HEK293 (cell line): ENCODE measurements around the gene FLVCR1.

Experiments
- CTCF ChIA-PET: fragments of 350-600 bp; formaldehyde crosslinking; extraction: SDS; loops from one replicate; lab custom pipeline; 2021; ENCODE audit warnings: antibody characterized with exemption; lab: Yijun Ruan, JAX
- POLR2A ChIA-PET: fragments of 300-600 bp; formaldehyde crosslinking; extraction: SDS; loops from one replicate; lab custom pipeline; 2020; ENCODE audit warnings: antibody characterized with exemption, inconsistent platforms; lab: Yijun Ruan, JAX
- H3K27ac ChIP-seq: fragments of 200-500 bp; sonication (Bioruptor generic); 2 replicates; pipeline ENCODE4 v1.5.1; 2014; ENCODE audit warnings: low read depth, low read length, control low read depth, inconsistent platforms; ENCODE audit errors: extremely low read depth
- H3K36me3 ChIP-seq, 2 experiments: fragments of 200-500 bp in 1 of 2; sonication (Bioruptor generic) in 1 of 2; 1 replicate in 1 of 2; 2 replicates in 1 of 2; pipeline ENCODE4 v1.5.1; 2014 to 2017; ENCODE audit warnings: inconsistent platforms in 2 of 2, low read length in 2 of 2; ENCODE audit not compliant: control insufficient read depth in 2 of 2, insufficient read depth in 1 of 2
- H3K4me1 ChIP-seq: fragments of 200-500 bp; sonication (Bioruptor generic); 2 replicates; pipeline ENCODE4 v1.5.1; 2014; ENCODE audit warnings: mild to moderate bottlenecking, low read length, inconsistent platforms; ENCODE audit not compliant: control insufficient read depth, insufficient read depth
- H3K4me3 ChIP-seq: 2 replicates; pipeline ENCODE4 v1.5.1; 2011; ENCODE audit warnings: low read depth, mild to moderate bottlenecking, control low read depth, low read length, moderate library complexity
- H3K9me3 ChIP-seq: fragments of 200-500 bp; sonication (Bioruptor generic); 2 replicates; pipeline ENCODE4 v1.5.1; 2014; ENCODE audit warnings: low read depth, low read length, inconsistent platforms; ENCODE audit not compliant: control insufficient read depth, insufficient read depth
- ATF2 ChIP-seq: fragments of 450-650 bp; formaldehyde crosslinking; IDR thresholded peaks from 2 replicates; pipeline ENCODE4 v1.5.1; 2016; ENCODE audit warnings: missing biosample characterization, missing genetic modification characterization, low read depth
- HOXC10 ChIP-seq: sonication (generic); formaldehyde crosslinking; IDR thresholded peaks from 2 replicates; pipeline ENCODE4 v1.8.1; 2023; ENCODE audit warnings: mild to moderate bottlenecking, missing genetic modification reagents
- INSM2 ChIP-seq: fragments of 450-650 bp; formaldehyde crosslinking; IDR thresholded peaks from 2 replicates; pipeline ENCODE4 v1.5.1; 2016; ENCODE audit warnings: missing biosample characterization, missing genetic modification characterization
- SALL2 ChIP-seq: fragments of 450-650 bp; formaldehyde crosslinking; IDR thresholded peaks from 2 replicates; pipeline ENCODE4 v1.5.0; 2017; ENCODE audit warnings: missing biosample characterization, mild to moderate bottlenecking, missing genetic modification characterization, borderline replicate concordance
- TRIM28 ChIP-seq: IDR thresholded peaks from 2 replicates; pipeline ENCODE4 v1.6.1; 2011; ENCODE audit warnings: low read length, control low read depth, borderline replicate concordance
- YY2 ChIP-seq: fragments of 450-650 bp; formaldehyde crosslinking; IDR thresholded peaks from 2 replicates; pipeline ENCODE4 v1.5.1; 2016; ENCODE audit warnings: missing biosample characterization, missing genetic modification characterization
- ZBTB1 ChIP-seq: fragments of 450-650 bp; formaldehyde crosslinking; IDR thresholded peaks from 2 replicates; pipeline ENCODE4 v1.5.1; 2016; ENCODE audit warnings: missing biosample characterization, missing genetic modification characterization
- ZFHX2 ChIP-seq: fragments of 450-650 bp; formaldehyde crosslinking; conservative IDR thresholded peaks from 2 replicates; pipeline ENCODE4 v1.5.1; 2016; ENCODE audit warnings: missing biosample characterization, missing genetic modification characterization
- ZNF214 ChIP-seq: fragments of 450-650 bp; formaldehyde crosslinking; IDR thresholded peaks from 2 replicates; pipeline ENCODE4 v1.5.1; 2017; ENCODE audit warnings: missing biosample characterization, mild to moderate bottlenecking, missing genetic modification characterization, borderline replicate concordance
- ZNF292 ChIP-seq: fragments of 450-650 bp; formaldehyde crosslinking; IDR thresholded peaks from 2 replicates; pipeline ENCODE4 v1.5.1; 2016; ENCODE audit warnings: low read depth, missing biosample characterization, missing genetic modification characterization, borderline replicate concordance
- ZNF416 ChIP-seq: fragments of 450-650 bp; formaldehyde crosslinking; IDR thresholded peaks from 2 replicates; pipeline ENCODE4 v1.5.1; 2016; ENCODE audit warnings: missing biosample characterization, missing genetic modification characterization
- ZNF48 ChIP-seq: fragments of 450-650 bp; formaldehyde crosslinking; IDR thresholded peaks from 2 replicates; pipeline ENCODE4 v1.5.1; 2016; ENCODE audit warnings: missing biosample characterization, missing genetic modification characterization
- ZNF530 ChIP-seq: fragments of 450-650 bp; formaldehyde crosslinking; IDR thresholded peaks from 2 replicates; pipeline ENCODE4 v1.5.1; 2016; ENCODE audit warnings: low read depth, missing biosample characterization, missing genetic modification characterization
- ZNF585B ChIP-seq: fragments of 450-650 bp; formaldehyde crosslinking; IDR thresholded peaks from 2 replicates; pipeline ENCODE4 v1.5.1; 2016; ENCODE audit warnings: missing biosample characterization, missing genetic modification characterization
- ZNF623 ChIP-seq: fragments of 450-650 bp; formaldehyde crosslinking; IDR thresholded peaks from 2 replicates; pipeline ENCODE4 v1.5.1; 2016; ENCODE audit warnings: missing biosample characterization, missing genetic modification characterization
- ZNF626 ChIP-seq: fragments of 450-650 bp; sonication (Bioruptor Pico); formaldehyde crosslinking; IDR thresholded peaks from 2 replicates; pipeline ENCODE4 v1.5.1; 2018; ENCODE audit warnings: missing biosample characterization, missing genetic modification characterization, inconsistent platforms
- ZNF664 ChIP-seq: fragments of 450-650 bp; formaldehyde crosslinking; IDR thresholded peaks from 2 replicates; pipeline ENCODE4 v1.5.1; 2016; ENCODE audit warnings: missing biosample characterization, missing genetic modification characterization
- ZNF677 ChIP-seq: fragments of 450-650 bp; IDR thresholded peaks from 2 replicates; pipeline ENCODE4 v1.5.0; 2018; ENCODE audit warnings: missing biosample characterization, mild to moderate bottlenecking, missing genetic modification characterization, moderate library complexity
- ZNF785 ChIP-seq: fragments of 450-650 bp; formaldehyde crosslinking; IDR thresholded peaks from 2 replicates; pipeline ENCODE4 v1.5.1; 2016; ENCODE audit warnings: missing biosample characterization, missing genetic modification characterization
- ZSCAN5A ChIP-seq: fragments of 450-650 bp; formaldehyde crosslinking; IDR thresholded peaks from 2 replicates; pipeline ENCODE4 v1.5.1; 2016; ENCODE audit warnings: missing biosample characterization, missing genetic modification characterization
- TF ChIP-seq, protein P1 (sequence below): fragments of 450-650 bp; formaldehyde crosslinking; IDR thresholded peaks from 2 replicates; pipeline ENCODE4 v1.5.1; 2016; ENCODE audit warnings: missing biosample characterization, missing genetic modification characterization

FLVCR1 gene

GRCh38 chr1:212816567-212817278, 41.4 kb upstream of the FLVCR1 start:
- no peak overlapping the region for H3K27ac ChIP-seq
- H3K4me1 ChIP-seq = no peaks in the 10 kb centered on the region
- CTCF ChIA-PET = interaction anchor here (0.6 to 0.7 kb wide), 2 partner anchors 94 to 1121 kb away, joined by 3 to 4 read pairs; no protein-coding TSS in a partner anchor
- H3K36me3 ChIP-seq = peaks cover 0 to 6% of the 10 kb centered on the region in 2 experiments; a peak in 2 of 3 replicates
- H3K9me3 ChIP-seq = no peaks in the 10 kb centered on the region
- no peak overlapping the region for H3K4me3 ChIP-seq
- TF ChIP-seq TRIM28 (no peak), HOXC10 (no peak)
- POLR2A ChIA-PET = no interaction called here

DNA sequence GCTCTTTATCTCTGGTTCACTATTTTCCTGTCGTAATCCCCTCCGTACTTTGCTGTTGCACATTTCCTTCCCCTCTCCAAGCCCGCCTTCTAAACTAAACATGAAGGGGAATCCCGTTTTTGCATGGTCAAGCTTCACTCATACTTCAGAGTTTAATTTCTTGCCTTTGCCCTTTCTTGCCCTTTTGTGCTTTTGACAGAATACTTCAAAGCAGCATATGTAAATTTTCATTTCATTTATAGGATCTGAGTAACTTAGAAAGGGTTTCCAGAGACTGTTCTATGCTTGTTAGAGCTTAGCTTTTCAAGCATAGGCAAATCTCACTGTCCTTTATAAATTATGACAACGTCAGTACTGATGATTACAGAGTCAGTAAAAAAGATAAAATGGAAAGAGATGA, 38.3 kb upstream of the FLVCR1 start:
- Histone ChIP-seq H3K36me3 (no peaks in the 10 kb centered on the region), H3K4me1 (no peaks in the 10 kb centered on the region), H3K27ac (no peak overlapping the region), H3K9me3 (no peaks in the 10 kb centered on the region), H3K4me3 (no peak overlapping the region)
- ChIA-PET CTCF (interaction anchor here (0.8 to 1.1 kb wide), 2 partner anchors 17 to 364 kb away, joined by 3 to 6 read pairs; no protein-coding TSS in a partner anchor), POLR2A (no interaction called here)
- TF ChIP-seq ZNF292 (no peak), ZNF664 (tag by site-specific recombination) (no peak), ATF2 (tag by site-specific recombination) (no peak), ZNF48 (tag by site-specific recombination) (no peak), ZFHX2 (tag by site-specific recombination) (no peak), ZSCAN5A (tag by site-specific recombination) (no peak), SALL2 (tag by site-specific recombination) (no peak), ZNF416 (tag by site-specific recombination) (no peak), ZNF785 (no peak), HOXC10 (no peak)

GRCh38 chr1:212820969-212821368, 37.1 kb upstream of the FLVCR1 start:
- ChIA-PET POLR2A (no interaction called here), CTCF (no interaction called here)
- Histone ChIP-seq H3K4me3 (no peak overlapping the region), H3K4me1 (no peaks in the 10 kb centered on the region), H3K9me3 (no peaks in the 10 kb centered on the region), H3K27ac (no peak overlapping the region), H3K36me3 (no peaks in the 10 kb centered on the region)
- TF ChIP-seq, protein P1, sequence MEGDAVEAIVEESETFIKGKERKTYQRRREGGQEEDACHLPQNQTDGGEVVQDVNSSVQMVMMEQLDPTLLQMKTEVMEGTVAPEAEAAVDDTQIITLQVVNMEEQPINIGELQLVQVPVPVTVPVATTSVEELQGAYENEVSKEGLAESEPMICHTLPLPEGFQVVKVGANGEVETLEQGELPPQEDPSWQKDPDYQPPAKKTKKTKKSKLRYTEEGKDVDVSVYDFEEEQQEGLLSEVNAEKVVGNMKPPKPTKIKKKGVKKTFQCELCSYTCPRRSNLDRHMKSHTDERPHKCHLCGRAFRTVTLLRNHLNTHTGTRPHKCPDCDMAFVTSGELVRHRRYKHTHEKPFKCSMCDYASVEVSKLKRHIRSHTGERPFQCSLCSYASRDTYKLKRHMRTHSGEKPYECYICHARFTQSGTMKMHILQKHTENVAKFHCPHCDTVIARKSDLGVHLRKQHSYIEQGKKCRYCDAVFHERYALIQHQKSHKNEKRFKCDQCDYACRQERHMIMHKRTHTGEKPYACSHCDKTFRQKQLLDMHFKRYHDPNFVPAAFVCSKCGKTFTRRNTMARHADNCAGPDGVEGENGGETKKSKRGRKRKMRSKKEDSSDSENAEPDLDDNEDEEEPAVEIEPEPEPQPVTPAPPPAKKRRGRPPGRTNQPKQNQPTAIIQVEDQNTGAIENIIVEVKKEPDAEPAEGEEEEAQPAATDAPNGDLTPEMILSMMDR (tag by site-specific recombination) = no peak
- TF ChIP-seq ZNF214 (tag by site-specific recombination) (no peak), ZNF677 (tag by site-specific recombination) (no peak), ZNF623 (no peak), ZNF530 (tag by site-specific recombination) (no peak), YY2 (tag by site-specific recombination) (no peak), ZBTB1 (tag by site-specific recombination) (no peak), ZNF585B (tag by site-specific recombination) (no peak), INSM2 (tag by site-specific recombination) (no peak), ZNF626 (no peak)
